A172 (cell line): ENCODE results near the gene ERI3. TPM values are rescaled to one million over a fixed set of nuclear protein-coding genes. Genes with fewer than 3 reads are reported as not detected.

Experiments
- DNase-seq: peaks from one replicate; pipeline ENCODE4 v3.0.0-alpha.2; 2015; ENCODE audit warnings: low spot score
- total RNA-seq: library from RNA; depleted of rRNA; stranded (reverse); fragments of >200 nt; shearing (Covaris generic); gene quantifications from 2 replicates; pipeline ENCODE4 v1.2.3, GENCODE V29; 2014

ERI3 gene
- total RNA-seq, 1 experiment from 2014 or later = 48.0 TPM

- no peak for DNase-seq
Measured at GRCh38 chr1:44262414-44262813, 92.6 kb downstream of the ERI3 start.

DNA sequence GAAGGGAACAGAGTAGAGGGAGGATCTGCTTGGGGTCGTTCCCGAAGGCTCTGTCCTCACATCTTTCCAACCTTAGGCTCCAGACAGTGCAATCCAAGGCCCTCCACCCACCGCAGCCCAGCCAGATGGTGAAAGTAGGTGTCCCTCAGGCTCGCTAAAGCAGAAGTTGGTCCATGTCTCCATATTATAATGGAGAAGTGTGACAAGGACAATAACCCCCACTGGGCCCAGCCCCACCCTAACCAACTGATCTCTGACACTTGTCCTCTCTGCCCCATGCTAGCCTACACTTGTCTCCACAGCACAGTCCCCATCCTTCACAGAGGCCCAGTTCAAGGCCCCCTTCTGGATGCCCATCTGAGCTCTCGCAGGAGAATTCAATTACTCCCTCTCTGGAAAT is 93.1 kb downstream of the ERI3 start:
- no peak for DNase-seq

GRCh38 chr1:44261171-44261817 is 93.8 kb downstream of the ERI3 start:
- no peak for DNase-seq

- DNase-seq = no peak
Measured at GRCh38 chr1:44260792-44261170, 94.3 kb downstream of the ERI3 start.

DNA sequence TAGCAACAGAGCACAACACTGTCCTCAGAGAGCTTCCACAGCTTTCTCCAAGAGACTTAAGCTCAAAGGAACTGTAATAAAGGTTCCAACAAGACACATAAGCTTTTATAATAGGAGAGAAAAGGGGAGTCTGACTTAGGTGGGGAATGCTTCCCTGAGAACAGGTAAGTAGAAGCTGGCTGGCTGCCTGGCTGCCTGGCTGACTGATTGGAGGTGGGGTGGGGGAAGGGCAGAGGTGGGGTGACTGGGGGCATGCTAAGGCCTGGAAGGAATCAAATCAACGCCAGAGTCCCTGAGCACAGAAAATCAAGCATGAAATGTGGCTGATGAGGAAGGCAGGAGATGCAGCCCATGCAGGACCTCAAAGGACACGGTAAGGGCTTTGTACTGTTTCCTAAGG is 96.0 kb downstream of the ERI3 start:
- no peak for DNase-seq

DNA sequence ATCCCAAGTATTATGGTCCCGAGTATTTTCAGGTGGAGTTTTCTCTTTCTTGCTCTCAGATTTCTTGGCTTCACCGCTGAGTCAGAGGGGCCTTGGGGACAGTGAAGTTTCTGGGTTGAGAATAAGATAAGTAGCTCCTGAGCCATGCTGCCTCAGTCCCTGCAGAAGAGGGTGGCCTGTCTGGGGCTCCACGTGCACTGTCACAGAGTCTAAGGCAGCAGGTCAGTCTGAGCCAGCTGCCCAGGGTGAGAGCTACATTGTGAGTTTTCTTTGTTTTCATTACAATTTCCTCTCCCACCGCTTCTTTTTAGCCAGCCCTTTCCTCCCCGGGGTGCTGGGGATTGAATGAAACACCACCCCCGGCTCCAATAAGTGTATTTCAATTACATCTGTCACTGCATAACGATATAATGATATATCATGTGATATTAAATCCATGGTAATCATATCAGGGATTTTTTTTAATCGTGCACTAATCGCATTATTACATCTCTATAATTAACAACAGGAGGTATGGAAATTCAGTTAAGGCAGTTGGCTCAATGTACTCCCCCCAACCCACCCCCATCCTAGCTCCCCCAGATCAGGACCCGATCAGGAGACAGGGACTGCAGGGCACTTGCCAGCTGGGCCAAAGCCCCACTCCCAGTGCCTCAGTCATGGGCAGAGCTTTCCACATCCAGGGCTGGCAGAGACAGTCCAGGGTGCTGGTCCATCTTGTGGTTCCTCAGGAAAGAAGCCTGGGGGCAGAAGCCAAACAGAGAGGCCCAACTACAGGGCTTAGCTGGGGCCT is 98.1 kb downstream of the ERI3 start:
- DNase-seq = no peak

GRCh38 chr1:44254392-44254910 is 100.6 kb downstream of the ERI3 start:
- DNase-seq = no peak

- DNase-seq = no peak
Measured at GRCh38 chr1:44251989-44252671, 102.9 kb downstream of the ERI3 start.

GRCh38 chr1:44251486-44251885 is 103.6 kb downstream of the ERI3 start:
- DNase-seq = no peak

GRCh38 chr1:44250068-44250781 is 104.8 kb downstream of the ERI3 start:
- no peak for DNase-seq

DNA sequence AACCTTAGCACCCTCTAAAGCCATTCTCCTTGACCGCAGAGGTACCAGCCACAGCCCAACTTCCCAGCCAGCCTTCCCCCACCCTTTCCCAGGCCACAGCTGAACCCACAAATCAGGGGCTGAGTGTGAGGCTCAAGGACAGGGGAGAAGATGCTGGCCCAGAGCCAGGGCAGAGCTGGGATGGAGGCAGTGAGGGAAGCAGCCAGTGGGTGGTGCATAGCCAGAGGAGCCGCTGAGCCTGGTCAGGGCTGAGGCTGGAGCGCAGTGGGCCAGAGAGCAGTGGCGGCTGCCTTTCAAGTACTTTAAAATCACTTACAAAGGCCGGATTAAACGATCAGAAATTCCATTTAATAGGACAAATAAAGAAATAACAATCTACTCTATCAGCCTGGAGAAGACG is 105.5 kb downstream of the ERI3 start:
- DNase-seq = no peak

DNA sequence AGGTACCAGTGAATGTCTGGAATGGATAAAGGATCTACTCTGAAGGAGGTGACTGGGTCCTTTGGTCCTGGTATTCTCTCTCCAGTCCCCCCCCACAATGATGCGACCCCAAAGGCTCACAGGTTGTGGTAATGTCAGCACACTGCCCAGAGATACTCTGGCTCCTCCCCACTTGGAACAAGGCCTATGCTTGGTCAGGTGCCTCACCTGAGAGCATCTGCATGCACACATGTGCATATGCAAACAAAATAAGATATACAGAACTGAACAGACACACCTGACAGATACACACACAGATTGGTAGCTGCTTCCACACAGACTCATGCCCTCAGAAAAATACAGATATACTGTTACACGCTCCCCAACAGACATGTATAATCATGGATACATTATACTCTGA is 108.3 kb downstream of the ERI3 start:
- no peak for DNase-seq

GRCh38 chr1:44244986-44245385 is 110.1 kb downstream of the ERI3 start:
- DNase-seq = no peak

GRCh38 chr1:44243782-44244495 is 111.1 kb downstream of the ERI3 start:
- DNase-seq = no peak

- DNase-seq = no peak
Measured at GRCh38 chr1:44242746-44243145, 112.3 kb downstream of the ERI3 start.

- DNase-seq = no peak
Measured at GRCh38 chr1:44240802-44241671, 114.0 kb downstream of the ERI3 start.

- no peak for DNase-seq
Measured at GRCh38 chr1:44239961-44240371, 115.1 kb downstream of the ERI3 start.

DNA sequence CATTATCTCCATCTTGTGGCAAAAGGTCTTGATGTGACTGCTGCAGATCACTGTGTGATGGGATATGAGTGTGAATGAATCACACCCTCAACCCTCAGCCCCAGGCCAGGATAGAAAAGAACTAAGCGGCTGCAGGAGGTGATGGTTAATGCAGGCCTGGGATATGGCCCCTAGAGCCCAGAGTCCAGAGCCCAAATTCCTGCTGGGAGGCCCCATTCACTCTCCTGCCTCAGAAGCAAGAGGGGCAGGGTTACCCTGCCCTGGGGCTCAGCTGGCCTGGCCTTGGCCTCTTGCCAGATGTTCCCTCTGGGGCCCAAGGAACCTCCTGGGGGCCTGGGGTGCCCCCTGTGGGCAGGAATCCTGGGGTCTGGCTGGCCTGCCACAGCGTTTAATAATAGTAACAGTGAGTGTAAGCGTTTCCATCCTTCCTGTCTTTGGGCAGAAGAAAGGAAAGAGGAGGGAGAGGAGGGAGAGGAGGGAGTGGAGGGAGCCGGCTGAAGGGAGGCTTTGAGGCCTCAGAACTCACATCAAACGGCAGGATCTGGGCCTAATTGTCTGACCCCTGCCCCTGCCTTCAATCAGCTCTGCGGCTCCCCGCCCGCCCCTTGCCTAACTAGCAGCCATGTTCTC is 115.6 kb downstream of the ERI3 start:
- DNase-seq = peak; percentile 17

DNA sequence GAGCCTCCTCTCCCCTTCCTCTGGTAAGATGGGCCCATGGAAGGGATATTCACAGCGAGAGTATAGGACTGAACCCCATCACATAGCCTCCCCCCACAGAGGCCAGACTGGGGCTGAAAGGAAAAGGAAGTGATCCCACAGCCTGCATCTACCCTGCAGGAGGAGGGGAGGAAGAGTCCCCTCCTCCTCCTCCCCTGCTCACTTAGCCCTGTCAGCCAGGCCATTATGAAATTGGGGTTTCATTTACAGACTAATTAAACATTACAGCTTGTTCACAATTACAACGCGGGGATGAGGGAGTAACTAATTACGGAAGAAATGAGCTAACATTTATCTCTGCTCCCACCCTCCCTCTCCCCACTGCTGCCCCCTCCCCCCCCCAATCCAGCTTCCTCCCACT is 116.4 kb downstream of the ERI3 start:
- DNase-seq = no peak
